Sigmoid colon (tissue), 7 donors: ENCODE results near the gene FOXD2. TPM values are rescaled to one million over a fixed set of nuclear protein-coding genes. Genes with fewer than 3 reads are reported as not detected.
"Not testable (repeated sequence)": the region's sequence is repeated elsewhere in the genome, so short reads cannot be mapped to it uniquely, and the experiment has no call there.

Source experiments
- DNase-seq: peaks from one replicate; pipeline ENCODE4 v3.0.0-alpha.2; 2019
- H3K27ac ChIP-seq, 4 donors: fragments of 200-600 bp; sonication (generic); one replicate each; pipeline ENCODE4 v1.5.1; 2016 to 2019; ENCODE audit warnings: mild to moderate bottlenecking in 1 of 4
- H3K27me3 ChIP-seq, 3 donors: fragments of 200-600 bp; sonication (generic); one replicate each; pipeline ENCODE4 v1.5.1; 2019; ENCODE audit warnings: mild to moderate bottlenecking in 1 of 3
- H3K36me3 ChIP-seq, 4 donors: fragments of 200-600 bp; sonication (generic); one replicate each; pipeline ENCODE4 v1.5.1; 2016 to 2019
- H3K4me1 ChIP-seq, 4 donors: fragments of 200-600 bp; sonication (generic); one replicate each; pipeline ENCODE4 v1.5.1; 2017 to 2019
- H3K4me3 ChIP-seq, 4 donors: fragments of 200-600 bp; sonication (generic); one replicate each; pipeline ENCODE4 v1.5.1; 2017 to 2019; ENCODE audit warnings: mild to moderate bottlenecking in 2 of 4, moderate library complexity in 1 of 4
- H3K9me3 ChIP-seq, 4 donors: fragments of 200-600 bp in 3 of 4; sonication (generic) in 3 of 4; one replicate each; pipeline versions ENCODE4 v1.5.1 to v1.6.1; 2013 to 2019
- CTCF ChIP-seq, 4 experiments: fragments of 450-650 bp in 3 of 4; fragments of 200-600 bp in 1 of 4; IDR thresholded peaks; one replicate each; pipeline ENCODE4 v1.5.1; 2016 to 2019; ENCODE audit warnings: antibody characterized with exemption in 4 of 4, mild to moderate bottlenecking in 3 of 4, moderate library complexity in 2 of 4
- EP300 ChIP-seq, 4 donors: sonication (generic); formaldehyde crosslinking; IDR thresholded peaks; one replicate each; pipeline ENCODE4 v1.6.1; 2017; ENCODE audit warnings: antibody characterized with exemption in 4 of 4
- POLR2A ChIP-seq, 2 donors: fragments of 450-650 bp; IDR thresholded peaks; one replicate each; pipeline ENCODE4 v1.6.1; 2016; ENCODE audit warnings: antibody characterized with exemption in 2 of 2, mild to moderate bottlenecking in 2 of 2, moderate library complexity in 2 of 2
- POLR2AphosphoS5 ChIP-seq, 4 donors: sonication (generic); formaldehyde crosslinking; IDR thresholded peaks; one replicate each; pipeline ENCODE4 v1.6.1; 2017; ENCODE audit warnings: antibody characterized with exemption in 4 of 4
- WGBS, 2 donors: extraction: QIAGEN DNeasy Blood & Tissue Kit; methylation state at CpG; one replicate each; pipeline ENCODE4 v1.1.7; 2013; 5-methylcytosine and 5-hydroxymethylcytosine counted together
- intact Hi-C: fragments of 100-400 bp; cut with DNase I; formaldehyde crosslinking; loops from one replicate; pipeline ENCODE4 v1.15.1; 2023
- polyA plus RNA-seq, 3 donors: library from polyadenylated mRNA; stranded (reverse); fragments of 200-250 nt; gene quantifications; one replicate each; pipeline ENCODE4 v1.2.3, GENCODE V29; 2013
- total RNA-seq, 4 donors: library from RNA; depleted of rRNA; stranded (reverse); fragments of >200 nt; gene quantifications; one replicate each; pipeline ENCODE4 v1.1.0, GENCODE V29; 2016
- donor health status: healthy with polysubstance abuse.
- donor health status: Bipolar disorder and iron deficiency.
- donor health status: healthy.

The FOXD2 gene
- total and polyA plus RNA-seq, 7 donors = under 0.01 to 4.9 (median 3.0) TPM; not detected in 2

- Histone ChIP-seq H3K4me3 (no peak overlapping the region), H3K4me1 (peaks cover 0 to 8% (median 3%) of the 10 kb centered on the region in 4 donors), H3K36me3 (no peaks in the 10 kb centered on the region), H3K27me3 (peaks cover 22 to 92% (median 74%) of the 10 kb centered on the region in 3 donors), H3K9me3 (no peaks in the 10 kb centered on the region), H3K27ac (no peak overlapping the region)
- TF ChIP-seq EP300 (IDR thresholded peaks at IDR 0.05) = no peak
- intact Hi-C loops = no loop called here
- WGBS, 2 donors = 63 to 64% methylated on average over 4 of the region's 4 CpGs
- DNase-seq = no peak
Observed at GRCh38 chr1:47450606-47451005, 12.8 kb downstream of the FOXD2 start.

- Histone ChIP-seq H3K27ac (no peak overlapping the region), H3K36me3 (no peaks in the 10 kb centered on the region), H3K27me3 (peaks cover 4 to 80% (median 56%) of the 10 kb centered on the region in 3 donors), H3K9me3 (no peaks in the 10 kb centered on the region), H3K4me3 (no peak overlapping the region), H3K4me1 (peaks cover 0 to 8% (median 3%) of the 10 kb centered on the region in 4 donors)
- WGBS, 2 donors = 36 to 81% methylated on average over 1 of the region's 1 CpG
- intact Hi-C loops = no loop called here
- no peak for TF ChIP-seq POLR2AphosphoS5 (IDR thresholded peaks at IDR 0.05)
- TF ChIP-seq CTCF (IDR thresholded peaks at IDR 0.05) = no peak
- TF ChIP-seq POLR2A (IDR thresholded peaks at IDR 0.05) = no peak
- no peak for DNase-seq
Observed at GRCh38 chr1:47452426-47452825, 14.6 kb downstream of the FOXD2 start.

GRCh38 chr1:47453910-47454309, 16.1 kb downstream of the FOXD2 start:
- H3K4me1 ChIP-seq, DNase-seq, H3K4me3 ChIP-seq, H3K9me3 ChIP-seq, H3K36me3 ChIP-seq, intact Hi-C loops, H3K27ac ChIP-seq: not testable (repeated sequence)
- 50 to 72% methylated on average over 2 of the region's 2 CpGs for WGBS, 2 donors
- H3K27me3 ChIP-seq = peaks cover 0 to 72% (median 45%) of the 10 kb centered on the region in 3 donors

GRCh38 chr1:47456250-47456649, 18.4 kb downstream of the FOXD2 start:
- Histone ChIP-seq H3K36me3 (no peaks in the 10 kb centered on the region), H3K4me1 (no peaks in the 10 kb centered on the region), H3K27ac (no peak overlapping the region), H3K9me3 (no peaks in the 10 kb centered on the region), H3K27me3 (peaks cover 0 to 71% (median 41%) of the 10 kb centered on the region in 3 donors), H3K4me3 (no peak overlapping the region)
- intact Hi-C loops = no loop called here
- TF ChIP-seq EP300 (IDR thresholded peaks at IDR 0.05) (no peak), POLR2AphosphoS5 (IDR thresholded peaks at IDR 0.05) (no peak), POLR2A (IDR thresholded peaks at IDR 0.05) (no peak), CTCF (IDR thresholded peaks at IDR 0.05) (no peak)
- no peak for DNase-seq
- WGBS, 2 donors = 70 to 84% methylated on average over 4 of the region's 4 CpGs

- peaks cover 0 to 71% (median 44%) of the 10 kb centered on the region in 3 donors for H3K27me3 ChIP-seq
Observed at GRCh38 chr1:47457547-47457946, 19.7 kb downstream of the FOXD2 start.

GRCh38 chr1:47459253-47459788, 21.5 kb downstream of the FOXD2 start:
- Histone ChIP-seq H3K36me3 (no peaks in the 10 kb centered on the region), H3K27me3 (peaks cover 0 to 74% (median 30%) of the 10 kb centered on the region in 3 donors), H3K9me3 (no peaks in the 10 kb centered on the region), H3K4me1 (no peaks in the 10 kb centered on the region), H3K4me3 (no peak overlapping the region), H3K27ac (no peak overlapping the region)
- intact Hi-C loops = no loop called here
- DNase-seq = no peak
- WGBS, 2 donors = 35 to 66% methylated on average over 11 of the region's 11 CpGs
- TF ChIP-seq POLR2AphosphoS5 (IDR thresholded peaks at IDR 0.05) (no peak), CTCF (IDR thresholded peaks at IDR 0.05) (no peak), EP300 (IDR thresholded peaks at IDR 0.05) (no peak), POLR2A (IDR thresholded peaks at IDR 0.05) (no peak)

More at GRCh38 chr1:47457547-47457946, 19.7 kb downstream of the FOXD2 start:
- H3K4me3 ChIP-seq, H3K27ac ChIP-seq, intact Hi-C loops, H3K9me3 ChIP-seq, H3K4me1 ChIP-seq, DNase-seq, H3K36me3 ChIP-seq: not testable (repeated sequence)
- 89 to 91% methylated on average over 15 to 16 of the region's 16 CpGs for WGBS, 2 donors
